H1 (cell line): Measurements from ENCODE around the gene HINT2. TPM values are rescaled to one million over a fixed set of nuclear protein-coding genes. Genes with fewer than 3 reads are reported as not detected.

ENCODE experiments used
- polyA plus RNA-seq, 7 experiments: library from polyadenylated mRNA; depleted of rRNA in 3 of 7; stranded (reverse) in 5 of 7; unstranded in 2 of 7; fragments of >200 nt in 5 of 7; fragments of 200-250 nt in 2 of 7; gene quantifications; 1 replicate in 5 of 7; 2 replicates in 1 of 7; 4 replicates in 1 of 7; pipeline versions ENCODE4 v1.2.1 to v1.2.3, GENCODE V29; 2011 to 2013; ENCODE audit warnings: missing spikeins in 2 of 7, mixed read lengths in 2 of 7
- small RNA-seq: library from polyadenylated mRNA; stranded (forward); fragments of <200 nt; extraction: miRNeasy Mini kit (QIAGEN cat#:217004); gene quantifications from one replicate; pipeline ENCODE3, GENCODE V24; 2013; ENCODE audit not compliant: insufficient read depth
- total RNA-seq: library from RNA; stranded (reverse); fragmentation: NEBNext Ultra II Directional; extraction: Animal tissue kit (Norgen Biotek cat#: 25700); gene quantifications from 2 replicates; pipeline ENCODE4 v1.2.1, GENCODE V29; 2021

The HINT2 gene
- total and polyA plus RNA-seq, 2 of the 8 experiments (the other 6 are each of a cell fraction or from before 2014, with no cell fraction given), result 32.1 to 51.2 TPM

Small RNA genes within 50 kb of the gene (small RNA-seq; reads per million reads assigned to genes)
- not detected for gene HINT2

Other genes with a start within 250 kb of the HINT2 start
- gene TESK1, start 209.8 kb downstream of the HINT2 start, total RNA-seq, result 13.9 and 17.5 TPM in 2 replicates
- 13.5 and 19.2 TPM in 2 replicates for gene TESK1, start 209.8 kb downstream of the HINT2 start, polyA plus RNA-seq (2011; rRNA removed)
- gene CD72, start 196.6 kb downstream of the HINT2 start, total RNA-seq, result 4.0 and 4.5 TPM in 2 replicates
- gene CD72, start 196.6 kb downstream of the HINT2 start, polyA plus RNA-seq (2011; rRNA removed), result 4.5 and 4.9 TPM in 2 replicates
- gene SIT1, start 164.1 kb downstream of the HINT2 start, total RNA-seq, result 7.8 and 8.2 TPM in 2 replicates
- gene SIT1, start 164.1 kb downstream of the HINT2 start, polyA plus RNA-seq (2011; rRNA removed), result 11.4 and 12.8 TPM in 2 replicates
- 14,987 and 16,528 TPM in 2 replicates for gene RMRP, start 157.0 kb downstream of the HINT2 start, total RNA-seq
- gene RMRP, start 157.0 kb downstream of the HINT2 start, polyA plus RNA-seq (2011; rRNA removed), result 105 and 169 TPM in 2 replicates
- gene CCDC107, start 156.8 kb downstream of the HINT2 start, total RNA-seq, result 9.0 and 10.5 TPM in 2 replicates
- 8.2 and 8.6 TPM in 2 replicates for gene CCDC107, start 156.8 kb downstream of the HINT2 start, polyA plus RNA-seq (2011; rRNA removed)
- 17.5 and 18.6 TPM in 2 replicates for gene ARHGEF39, start 149.8 kb downstream of the HINT2 start, total RNA-seq
- gene ARHGEF39, start 149.8 kb downstream of the HINT2 start, polyA plus RNA-seq (2011; rRNA removed), result 15.9 and 18.7 TPM in 2 replicates
- gene CA9, start 141.1 kb downstream of the HINT2 start, total RNA-seq, result 1.3 and 1.4 TPM in 2 replicates
- gene CA9, start 141.1 kb downstream of the HINT2 start, polyA plus RNA-seq (2011; rRNA removed), result 1.8 and 2.4 TPM in 2 replicates
- gene TPM2, start 125.1 kb downstream of the HINT2 start, total RNA-seq, result 181 and 197 TPM in 2 replicates
- gene TPM2, start 125.1 kb downstream of the HINT2 start, polyA plus RNA-seq (2011; rRNA removed), result 62.5 and 71.2 TPM in 2 replicates
- 87.9 and 90.1 TPM in 2 replicates for gene TLN1, start 82.8 kb downstream of the HINT2 start, total RNA-seq
- 28.1 and 42.4 TPM in 2 replicates for gene TLN1, start 82.8 kb downstream of the HINT2 start, polyA plus RNA-seq (2011; rRNA removed)
- gene CREB3, start 82.4 kb downstream of the HINT2 start, total RNA-seq, result 24.4 and 26.5 TPM in 2 replicates
- gene CREB3, start 82.4 kb downstream of the HINT2 start, polyA plus RNA-seq (2011; rRNA removed), result 25.7 and 29.1 TPM in 2 replicates
- 69.1 and 71.9 TPM in 2 replicates for gene GBA2, start 65.8 kb downstream of the HINT2 start, total RNA-seq
- gene GBA2, start 65.8 kb downstream of the HINT2 start, polyA plus RNA-seq (2011; rRNA removed), result 64.2 and 81.4 TPM in 2 replicates
- 21.8 and 22.7 TPM in 2 replicates for gene RGP1, start 65.8 kb downstream of the HINT2 start, total RNA-seq
- 11.8 and 13.9 TPM in 2 replicates for gene RGP1, start 65.8 kb downstream of the HINT2 start, polyA plus RNA-seq (2011; rRNA removed)
- not detected in 2 replicates for gene MSMP, start 60.8 kb downstream of the HINT2 start, total RNA-seq
- 0.53 and 1.3 TPM in 2 replicates for gene MSMP, start 60.8 kb downstream of the HINT2 start, polyA plus RNA-seq (2011; rRNA removed)
- 11.0 and 14.3 TPM in 2 replicates for gene NPR2, start 23.5 kb downstream of the HINT2 start, total RNA-seq
- gene NPR2, start 23.5 kb downstream of the HINT2 start, polyA plus RNA-seq (2011; rRNA removed), result 13.7 and 17.0 TPM in 2 replicates
- 0.37 and 0.55 TPM in 2 replicates for gene SPAG8, start 2.8 kb downstream of the HINT2 start, total RNA-seq
- 0.31 and 0.44 TPM in 2 replicates for gene SPAG8, start 2.8 kb downstream of the HINT2 start, polyA plus RNA-seq (2011; rRNA removed)
- not detected in 2 replicates for gene FAM221B, start 13.7 kb upstream of the HINT2 start, total RNA-seq
- 0.03 TPM in 1 of 2 replicates, not detected in the other for gene FAM221B, start 13.7 kb upstream of the HINT2 start, polyA plus RNA-seq (2011; rRNA removed)
- gene TMEM8B, start 14.2 kb upstream of the HINT2 start, total RNA-seq, result 5.7 and 7.5 TPM in 2 replicates
- 10.4 and 12.2 TPM in 2 replicates for gene TMEM8B, start 14.2 kb upstream of the HINT2 start, polyA plus RNA-seq (2011; rRNA removed)
- not detected in 2 replicates for gene OR13J1, start 55.4 kb upstream of the HINT2 start, total RNA-seq
- gene OR13J1, start 55.4 kb upstream of the HINT2 start, polyA plus RNA-seq (2011; rRNA removed), result not detected in 2 replicates
- not detected in 2 replicates for gene HRCT1, start 91.2 kb upstream of the HINT2 start, total RNA-seq
- gene HRCT1, start 91.2 kb upstream of the HINT2 start, polyA plus RNA-seq (2011; rRNA removed), result not detected in 2 replicates
- gene SPAAR, start 94.4 kb upstream of the HINT2 start, total RNA-seq, result not detected in 2 replicates
- gene SPAAR, start 94.4 kb upstream of the HINT2 start, polyA plus RNA-seq (2011; rRNA removed), result 0.27 and 0.33 TPM in 2 replicates
- not detected in 2 replicates for gene OR2S2, start 143.1 kb upstream of the HINT2 start, total RNA-seq
- not detected in 2 replicates for gene OR2S2, start 143.1 kb upstream of the HINT2 start, polyA plus RNA-seq (2011; rRNA removed)
- 9.8 and 10.0 TPM in 2 replicates for gene RECK, start 221.9 kb upstream of the HINT2 start, total RNA-seq
- gene RECK, start 221.9 kb upstream of the HINT2 start, polyA plus RNA-seq (2011; rRNA removed), result 5.0 and 5.4 TPM in 2 replicates